SK-N-DZ (cell line): ENCODE measurements around the gene CLDN25. TPM values are rescaled to one million over a fixed set of nuclear protein-coding genes. Genes with fewer than 3 reads are reported as not detected.
A peak's percentile ranks its signal among the peaks of the same experiment; 100 is the strongest.
"Not testable (repeated sequence)": the region's sequence is repeated elsewhere in the genome, so short reads cannot be mapped to it uniquely, and the experiment has no call there.

Experiments used
- DNase-seq: peaks from one replicate; pipeline ENCODE4 v3.0.0-alpha.2; 2015; ENCODE audit warnings: low spot score
- polyA plus RNA-seq, 2 experiments: library from polyadenylated mRNA; depleted of rRNA; stranded (reverse); fragments of >200 nt; gene quantifications; 2 replicates each; pipeline ENCODE4 v1.2.3, GENCODE V29; 2014

Gene CLDN25
- polyA plus RNA-seq (2014; cell fraction: cytosol; rRNA removed): not detected in 2 replicates
- not detected in 2 replicates for polyA plus RNA-seq (2014; cell fraction: nucleus; rRNA removed)

- no peak for DNase-seq
Observed at GRCh38 chr11:113779496-113779895, at the start of gene CLDN25. TSS of gene CLDN25 (plus strand) at chr11:113779796. CDS start at chr11:113779796, 0 bp downstream.

GRCh38 chr11:113730887-113731726, 48.5 kb upstream of the CLDN25 start:
- peak; percentile 17 for DNase-seq

- DNase-seq: no peak
Observed at GRCh38 chr11:113732092-113732491, 47.5 kb upstream of the CLDN25 start.

- DNase-seq: no peak
Observed at GRCh38 chr11:113736323-113736722, 43.3 kb upstream of the CLDN25 start.

GRCh38 chr11:113752932-113753331, 26.7 kb upstream of the CLDN25 start:
- no peak for DNase-seq

- DNase-seq: no peak
Observed at GRCh38 chr11:113760241-113760640, 19.4 kb upstream of the CLDN25 start.

- not testable (repeated sequence) for DNase-seq
Observed at GRCh38 chr11:113763040-113763439, 16.6 kb upstream of the CLDN25 start.

- no peak for DNase-seq
Observed at GRCh38 chr11:113764527-113765219, 14.9 kb upstream of the CLDN25 start.

- DNase-seq: no peak
Observed at GRCh38 chr11:113771964-113772363, 7.6 kb upstream of the CLDN25 start.

GRCh38 chr11:113773092-113773415, 6.5 kb upstream of the CLDN25 start:
- peak; percentile 7 for DNase-seq

- DNase-seq: peak; percentile 89
Observed at GRCh38 chr11:113773416-113774173, 6.0 kb upstream of the CLDN25 start, which contains the start of gene ZW10. TSS of gene ZW10 (minus strand) at chr11:113773692. CDS start at chr11:113773666, 26 bp downstream.

- no peak for DNase-seq
Observed at GRCh38 chr11:113774174-113774503, 5.5 kb upstream of the CLDN25 start.

GRCh38 chr11:113778111-113778910, 1.3 kb upstream of the CLDN25 start:
- no peak for DNase-seq

GRCh38 chr11:113781682-113782081, 2.1 kb downstream of the CLDN25 start:
- peak; percentile 3 for DNase-seq

GRCh38 chr11:113782134-113782533, 2.5 kb downstream of the CLDN25 start:
- DNase-seq: no peak

- DNase-seq: not testable (repeated sequence)
Observed at GRCh38 chr11:113789016-113789415, 9.4 kb downstream of the CLDN25 start.

GRCh38 chr11:113789675-113790320, 10.2 kb downstream of the CLDN25 start:
- no peak for DNase-seq

GRCh38 chr11:113796663-113797259, 17.2 kb downstream of the CLDN25 start:
- DNase-seq: peak; percentile 17

- DNase-seq: no peak
Observed at GRCh38 chr11:113802621-113803020, 23.0 kb downstream of the CLDN25 start.

GRCh38 chr11:113805640-113806039, 26.0 kb downstream of the CLDN25 start:
- DNase-seq: no peak
